GM23338 (cell line): Measurements from ENCODE around the gene GAB2. TPM values are rescaled to one million over a fixed set of nuclear protein-coding genes. Genes with fewer than 3 reads are reported as not detected.

ENCODE experiments used
- ATAC-seq: fragments of 200-7000 bp; cut with Tn5 transposase; 3 replicates; pipeline ENCODE4 v1.9.1; 2020
- DNase-seq: peaks from one replicate; pipeline ENCODE4 v3.0.0-alpha.2; 2015; ENCODE audit warnings: low spot score
- H2AFZ ChIP-seq: fragments of 200-600 bp; sonication (generic); 2 replicates; pipeline ENCODE4 v1.8.0; 2016; ENCODE audit warnings: antibody characterized with exemption, mild to moderate bottlenecking, moderate library complexity
- H3F3A ChIP-seq: fragments of 200-600 bp; sonication (generic); replicated peaks from 2 replicates; pipeline ENCODE4 v1.8.0; 2017; ENCODE audit warnings: antibody characterized with exemption, mixed run types, low read depth
- H3K27ac ChIP-seq: fragments of 200-600 bp; sonication (generic); 2 replicates; pipeline ENCODE4 v1.6.1; 2016; ENCODE audit warnings: low read depth
- H3K27me3 ChIP-seq: fragments of 200-600 bp; sonication (generic); 2 replicates; pipeline ENCODE4 v1.8.0; 2016; ENCODE audit warnings: mild to moderate bottlenecking, mixed run types, moderate library complexity; ENCODE audit not compliant: insufficient read depth
- H3K36me3 ChIP-seq: fragments of 200-600 bp; sonication (generic); 2 replicates; pipeline ENCODE4 v1.8.0; 2016; ENCODE audit warnings: mild to moderate bottlenecking; ENCODE audit not compliant: insufficient read depth
- H3K4me1 ChIP-seq: fragments of 200-600 bp; sonication (generic); 2 replicates; pipeline ENCODE4 v1.8.0; 2016; ENCODE audit warnings: mild to moderate bottlenecking, moderate library complexity; ENCODE audit not compliant: insufficient read depth
- H3K4me2 ChIP-seq: fragments of 200-600 bp; sonication (generic); 2 replicates; pipeline ENCODE4 v1.7.1; 2017; ENCODE audit warnings: mixed run types
- H3K4me3 ChIP-seq: fragments of 200-600 bp; sonication (generic); 2 replicates; pipeline ENCODE4 v1.6.1; 2016; ENCODE audit warnings: mixed run types
- H3K79me2 ChIP-seq: fragments of 200-600 bp; sonication (generic); replicated peaks from 2 replicates; pipeline ENCODE4 v1.8.0; 2017; ENCODE audit warnings: mild to moderate bottlenecking; ENCODE audit not compliant: insufficient read depth
- H3K9me2 ChIP-seq: fragments of 200-600 bp; sonication (generic); 2 replicates; pipeline ENCODE4 v1.8.0; 2017; ENCODE audit not compliant: insufficient read depth
- H4K20me1 ChIP-seq: fragments of 200-600 bp; sonication (generic); replicated peaks from 2 replicates; pipeline ENCODE4 v1.8.0; 2017; ENCODE audit warnings: mild to moderate bottlenecking; ENCODE audit not compliant: insufficient read depth
- H3K27ac Mint-ChIP-seq: 2 replicates; pipeline ENCODE4 v1.8.0; 2020; ENCODE audit warnings: inconsistent platforms, mild to moderate bottlenecking, moderate library complexity, mixed read lengths
- H3K27me3 Mint-ChIP-seq: 3 replicates; pipeline ENCODE4 v1.8.0; 2022; ENCODE audit warnings: low read depth, mild to moderate bottlenecking, moderate library complexity, mixed read lengths, inconsistent platforms; ENCODE audit not compliant: insufficient read depth, poor library complexity
- H3K36me3 Mint-ChIP-seq: 3 replicates; pipeline ENCODE4 v1.8.0; 2021; ENCODE audit warnings: low read depth, mild to moderate bottlenecking, inconsistent platforms, moderate library complexity, mixed read lengths
- H3K4me1 Mint-ChIP-seq: 3 replicates; pipeline ENCODE4 v1.8.0; 2020; ENCODE audit warnings: mild to moderate bottlenecking, inconsistent platforms, mixed read lengths
- H3K4me3 Mint-ChIP-seq: 3 replicates; pipeline ENCODE4 v1.8.0; 2021; ENCODE audit warnings: moderate library complexity, mild to moderate bottlenecking, inconsistent platforms, mixed read lengths
- H3K9me3 Mint-ChIP-seq: 3 replicates; pipeline ENCODE4 v1.8.0; 2020; ENCODE audit warnings: moderate library complexity, mild to moderate bottlenecking, inconsistent platforms, mixed read lengths
- CREB1 ChIP-seq: fragments of 250-450 bp; sonication (Bioruptor Pico); IDR thresholded peaks from 2 replicates; pipeline ENCODE4 v1.5.0; 2020; ENCODE audit warnings: low read depth, mild to moderate bottlenecking, moderate library complexity
- EZH2phosphoT487 ChIP-seq: fragments of 200-600 bp; sonication (generic); IDR thresholded peaks from one replicate; pipeline ENCODE4 v1.8.1; 2018; ENCODE audit warnings: antibody characterized with exemption; ENCODE audit not compliant: unreplicated experiment
- JUNB ChIP-seq: IDR thresholded peaks from one replicate; pipeline ENCODE4 v1.6.1; 2016; ENCODE audit warnings: antibody characterized with exemption; ENCODE audit not compliant: unreplicated experiment
- NANOG ChIP-seq: IDR thresholded peaks from 2 replicates; pipeline ENCODE4 v1.6.1; 2016; ENCODE audit warnings: antibody characterized with exemption, borderline replicate concordance
- POLR2AphosphoS5 ChIP-seq: IDR thresholded peaks from 2 replicates; pipeline ENCODE4 v1.6.1; 2016; ENCODE audit warnings: antibody characterized with exemption, low read depth
- STAT1 ChIP-seq: IDR thresholded peaks from one replicate; pipeline ENCODE4 v1.6.1; 2016; ENCODE audit warnings: antibody characterized with exemption; ENCODE audit not compliant: unreplicated experiment
- ZNF331 ChIP-seq: fragments of 250-450 bp; sonication (Bioruptor Pico); IDR thresholded peaks from 2 replicates; pipeline ENCODE4 v1.5.0; 2020; ENCODE audit warnings: low read depth, mild to moderate bottlenecking, moderate library complexity
- polyA plus RNA-seq: library from polyadenylated mRNA; unstranded; fragments of >200 nt; fragmentation: Nextera tagmentation; extraction: Ambion mirVana; gene quantifications from 2 replicates; pipeline ENCODE4 v1.2.1, GENCODE V29; 2016
- total RNA-seq: library from RNA; depleted of rRNA; stranded (reverse); fragments of >200 nt; shearing (Covaris generic); gene quantifications from 2 replicates; pipeline ENCODE4 v1.2.3, GENCODE V29; 2014
- TF ChIP-seq, protein P1 (sequence below): IDR thresholded peaks from 2 replicates; pipeline ENCODE4 v1.6.1; 2016; ENCODE audit warnings: antibody characterized with exemption
- TF ChIP-seq, protein P2 (sequence below), 2 experiments: fragments of 200-600 bp in 1 of 2; sonication (generic) in 1 of 2; conservative IDR thresholded peaks; 2 replicates each; pipeline versions ENCODE4 v1.5.1 to v1.6.1; 2016 to 2017; ENCODE audit warnings: antibody characterized with exemption in 2 of 2, low read depth in 2 of 2, mild to moderate bottlenecking in 2 of 2, moderate library complexity in 1 of 2

Gene GAB2
- total and polyA plus RNA-seq, 2 experiments from 2014 or later = 2.0 to 10.8 TPM

DNA sequence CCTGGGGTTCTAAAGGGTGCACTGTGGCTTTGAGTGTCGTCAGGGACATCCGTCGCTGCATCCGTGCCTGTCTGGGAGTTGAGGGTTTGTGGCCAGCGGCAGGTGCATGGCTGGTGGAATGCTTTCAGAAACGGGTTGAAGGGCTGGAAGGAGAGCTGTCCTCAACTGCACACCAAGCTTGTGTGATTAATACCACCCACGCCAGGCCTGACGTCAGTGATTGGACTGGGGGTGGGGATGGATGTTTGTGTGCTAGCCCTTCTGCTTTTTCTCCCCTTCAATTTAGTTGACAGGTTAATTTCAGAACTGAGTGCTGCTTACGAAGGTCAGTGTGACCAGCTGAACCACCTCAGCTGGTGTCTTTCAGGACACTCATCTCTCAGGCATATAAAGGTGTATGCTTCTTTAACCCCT is 3.2 kb upstream of the GAB2 start:
- 0 out of 2 replicates have a peak, but pooled peaks cover 12% of the 10 kb centered on the region for H3F3A ChIP-seq
- Mint-ChIP-seq H3K9me3 (no peaks in the 10 kb centered on the region), H3K27me3 (peaks cover 31% of the 10 kb centered on the region), H3K4me1 (peaks cover 44% of the 10 kb centered on the region), H3K27ac (no peak overlapping the region), H3K36me3 (no peaks in the 10 kb centered on the region), H3K4me3 (no peak overlapping the region)
- no peaks in the 10 kb centered on the region for H4K20me1 ChIP-seq
- no peak overlapping the region for H3K4me3 ChIP-seq
- H3K9me2 ChIP-seq = no peaks in the 10 kb centered on the region
- ATAC-seq (no peak), DNase-seq (no peak)
- no peak overlapping the region for H3K4me2 ChIP-seq
- no peaks in the 10 kb centered on the region for H3K36me3 ChIP-seq
- H3K4me1 ChIP-seq = peaks cover 31% of the 10 kb centered on the region
- TF ChIP-seq STAT1 = no peak
- no peak for TF ChIP-seq CREB1 (CRISPR knock-in tag)
- no peak for TF ChIP-seq POLR2AphosphoS5
- TF ChIP-seq JUNB = no peak
- TF ChIP-seq NANOG = no peak
- no peak for TF ChIP-seq EZH2phosphoT487
- TF ChIP-seq, protein P1, sequence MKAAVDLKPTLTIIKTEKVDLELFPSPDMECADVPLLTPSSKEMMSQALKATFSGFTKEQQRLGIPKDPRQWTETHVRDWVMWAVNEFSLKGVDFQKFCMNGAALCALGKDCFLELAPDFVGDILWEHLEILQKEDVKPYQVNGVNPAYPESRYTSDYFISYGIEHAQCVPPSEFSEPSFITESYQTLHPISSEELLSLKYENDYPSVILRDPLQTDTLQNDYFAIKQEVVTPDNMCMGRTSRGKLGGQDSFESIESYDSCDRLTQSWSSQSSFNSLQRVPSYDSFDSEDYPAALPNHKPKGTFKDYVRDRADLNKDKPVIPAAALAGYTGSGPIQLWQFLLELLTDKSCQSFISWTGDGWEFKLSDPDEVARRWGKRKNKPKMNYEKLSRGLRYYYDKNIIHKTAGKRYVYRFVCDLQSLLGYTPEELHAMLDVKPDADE = no peak
- TF ChIP-seq ZNF331 (CRISPR knock-in tag) = no peak
- H3K27ac ChIP-seq = no peak overlapping the region
- peaks cover 20% of the 10 kb centered on the region for H3K27me3 ChIP-seq
- H3K79me2 ChIP-seq = no peaks in the 10 kb centered on the region
- H2AFZ ChIP-seq = no peak overlapping the region

DNA sequence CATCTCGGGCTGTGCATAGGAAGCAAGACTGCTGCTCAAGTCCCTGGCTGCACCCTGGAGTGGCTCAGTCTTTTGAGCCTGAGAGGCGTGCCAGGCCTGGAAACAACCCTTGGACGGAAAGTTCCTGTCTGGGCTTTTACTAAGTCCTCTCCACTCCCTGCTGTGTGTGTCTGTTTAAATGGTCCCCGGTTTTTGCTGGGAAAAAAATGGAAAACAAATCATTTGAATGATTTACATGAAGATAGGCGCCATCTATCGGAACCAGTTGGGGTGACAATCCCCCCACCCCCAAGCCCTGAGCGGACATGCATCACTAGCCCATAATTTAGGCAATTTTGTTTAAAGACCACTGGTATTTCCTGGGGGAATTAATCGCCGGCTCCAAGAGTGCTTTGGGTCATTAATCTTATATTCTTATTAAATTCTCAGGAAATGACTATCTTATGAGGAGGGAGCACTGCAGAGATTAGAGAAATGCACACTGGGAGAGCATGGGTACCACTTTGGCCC is 2.7 kb upstream of the GAB2 start:
- H4K20me1 ChIP-seq = 0 out of 2 replicates have a peak, but pooled peaks cover under 1% of the 10 kb centered on the region
- ATAC-seq = no peak
- H3K9me3 Mint-ChIP-seq = no peaks in the 10 kb centered on the region
- H3K4me1 ChIP-seq = peaks cover 27% of the 10 kb centered on the region
- H3K27ac ChIP-seq = no peak overlapping the region
- H3K4me1 Mint-ChIP-seq = peaks cover 42% of the 10 kb centered on the region
- no peak overlapping the region for H3K27ac Mint-ChIP-seq
- peaks cover 31% of the 10 kb centered on the region for H3K27me3 Mint-ChIP-seq
- H3K36me3 Mint-ChIP-seq = no peaks in the 10 kb centered on the region
- DNase-seq = peak; percentile 86
- H3K79me2 ChIP-seq = peaks cover 3% of the 10 kb centered on the region; the same call in 1 of the 2 replicates
- no peaks in the 10 kb centered on the region for H3K36me3 ChIP-seq
- H3K27me3 ChIP-seq = peaks cover 20% of the 10 kb centered on the region
- 0 out of 2 replicates have a peak, but pooled peaks cover 12% of the 10 kb centered on the region for H3F3A ChIP-seq
- H3K4me3 ChIP-seq = no peak overlapping the region
- H3K9me2 ChIP-seq = no peaks in the 10 kb centered on the region
- TF ChIP-seq, protein P2, sequence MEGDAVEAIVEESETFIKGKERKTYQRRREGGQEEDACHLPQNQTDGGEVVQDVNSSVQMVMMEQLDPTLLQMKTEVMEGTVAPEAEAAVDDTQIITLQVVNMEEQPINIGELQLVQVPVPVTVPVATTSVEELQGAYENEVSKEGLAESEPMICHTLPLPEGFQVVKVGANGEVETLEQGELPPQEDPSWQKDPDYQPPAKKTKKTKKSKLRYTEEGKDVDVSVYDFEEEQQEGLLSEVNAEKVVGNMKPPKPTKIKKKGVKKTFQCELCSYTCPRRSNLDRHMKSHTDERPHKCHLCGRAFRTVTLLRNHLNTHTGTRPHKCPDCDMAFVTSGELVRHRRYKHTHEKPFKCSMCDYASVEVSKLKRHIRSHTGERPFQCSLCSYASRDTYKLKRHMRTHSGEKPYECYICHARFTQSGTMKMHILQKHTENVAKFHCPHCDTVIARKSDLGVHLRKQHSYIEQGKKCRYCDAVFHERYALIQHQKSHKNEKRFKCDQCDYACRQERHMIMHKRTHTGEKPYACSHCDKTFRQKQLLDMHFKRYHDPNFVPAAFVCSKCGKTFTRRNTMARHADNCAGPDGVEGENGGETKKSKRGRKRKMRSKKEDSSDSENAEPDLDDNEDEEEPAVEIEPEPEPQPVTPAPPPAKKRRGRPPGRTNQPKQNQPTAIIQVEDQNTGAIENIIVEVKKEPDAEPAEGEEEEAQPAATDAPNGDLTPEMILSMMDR (conservative IDR thresholded peaks at IDR 0.05; ENCODE audit: low read depth in 2 of 2) = peak; percentile 60 to 77
- TF ChIP-seq, protein P1 = no peak
- peak overlapping the region; percentile 6; the same call in 1 of the 3 replicates for H3K4me3 Mint-ChIP-seq
- no peak overlapping the region for H2AFZ ChIP-seq
- peak overlapping the region; percentile 29; the same call in 1 of the 2 replicates for H3K4me2 ChIP-seq
